Ecto neural progenitor cell (in vitro differentiated cells): ENCODE results near the gene IQCK.
A peak's percentile ranks its signal among the peaks of the same experiment; 100 is the strongest.

Source experiments
- DNase-seq: peaks from one replicate; pipeline ENCODE4 v3.0.0-alpha.2; 2018; ENCODE audit warnings: low spot score

Gene IQCK

GRCh38 chr16:19884611-19885450 lies 166.8 kb downstream of the IQCK start, which contains the start of gene GPRC5B:
Gene GPRC5B, minus strand, starts transcription at chr16:19884848. Its CDS starts 12,003 bp downstream, at chr16:19872845.
- DNase-seq = peak; percentile 71

GRCh38 chr16:19885451-19886072 lies 167.5 kb downstream of the IQCK start:
- peak; percentile 58 for DNase-seq

- peak; percentile 83 for DNase-seq
These were observed 168.2 kb downstream of the IQCK start for GRCh38 chr16:19886073-19886941.

GRCh38 chr16:19888834-19889233 lies 170.8 kb downstream of the IQCK start:
- no peak for DNase-seq

GRCh38 chr16:19890901-19891300 lies 172.8 kb downstream of the IQCK start:
- DNase-seq = no peak

GRCh38 chr16:19892902-19893301 lies 174.8 kb downstream of the IQCK start:
- no peak for DNase-seq

GRCh38 chr16:19894586-19894985 lies 176.5 kb downstream of the IQCK start:
- no peak for DNase-seq

GRCh38 chr16:19896951-19897350 lies 178.9 kb downstream of the IQCK start:
- no peak for DNase-seq

GRCh38 chr16:19898166-19898565 lies 180.1 kb downstream of the IQCK start:
- DNase-seq = no peak

- DNase-seq = peak; percentile 68
These were observed 181.0 kb downstream of the IQCK start for GRCh38 chr16:19898924-19899604.

GRCh38 chr16:19899605-19899955 lies 181.5 kb downstream of the IQCK start:
- DNase-seq = no peak

- DNase-seq = peak; percentile 67
These were observed 183.1 kb downstream of the IQCK start for GRCh38 chr16:19901164-19901563.

- peak; percentile 87 for DNase-seq
These were observed 189.3 kb downstream of the IQCK start for GRCh38 chr16:19907161-19907992.
